HG03378 (cell line): ENCODE results near the gene CCDC88A.

Experiments used
- ATAC-seq: cut with Tn5 transposase; IDR thresholded peaks from one replicate; pipeline ENCODE4 v1.9.1; 2021; ENCODE audit warnings: mild to moderate bottlenecking, moderate library complexity; ENCODE audit not compliant: unreplicated experiment

Gene CCDC88A

GRCh38 chr2:55422876-55423665 lies 3.4 kb upstream of the CCDC88A start:
- no peak for ATAC-seq

DNA sequence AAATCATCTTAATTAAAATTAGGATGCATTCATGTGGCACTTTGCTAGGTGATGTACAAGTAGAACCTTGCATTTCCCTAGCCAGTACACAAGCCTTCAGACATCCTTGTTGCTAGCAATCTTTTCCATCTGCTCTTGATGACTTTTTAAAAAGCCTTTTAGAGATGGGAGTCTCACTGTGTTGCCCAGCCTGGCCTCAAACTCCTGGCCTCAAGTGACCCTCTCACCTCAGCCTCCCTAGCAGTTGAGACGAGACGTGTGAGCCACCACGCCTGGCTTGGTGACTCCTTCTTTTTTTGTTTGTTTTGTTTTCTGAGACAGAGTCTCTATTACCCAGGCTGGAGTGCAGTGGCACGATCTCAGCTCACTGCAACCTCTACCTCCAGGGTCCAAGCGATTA lies 1.7 kb upstream of the CCDC88A start:
- ATAC-seq: no peak

DNA sequence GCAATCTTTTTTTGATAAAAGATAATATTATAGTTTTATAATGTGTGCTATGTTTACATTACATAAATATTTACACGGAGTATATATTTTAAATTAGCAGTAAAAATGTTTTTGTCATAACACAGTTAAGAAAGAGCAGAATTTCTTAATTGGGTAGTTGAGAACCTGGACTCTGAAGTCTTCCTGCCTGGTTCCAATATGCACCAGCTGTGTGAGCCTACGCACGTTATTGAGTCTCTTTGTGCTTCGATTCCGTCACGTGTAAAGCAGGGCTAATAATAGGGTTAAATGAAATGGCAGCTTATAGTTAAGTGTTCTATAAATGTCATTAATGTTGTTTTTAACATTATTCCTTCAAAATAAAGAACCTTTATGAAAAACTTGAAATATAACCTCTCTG lies 1.2 kb upstream of the CCDC88A start:
- no peak for ATAC-seq

DNA sequence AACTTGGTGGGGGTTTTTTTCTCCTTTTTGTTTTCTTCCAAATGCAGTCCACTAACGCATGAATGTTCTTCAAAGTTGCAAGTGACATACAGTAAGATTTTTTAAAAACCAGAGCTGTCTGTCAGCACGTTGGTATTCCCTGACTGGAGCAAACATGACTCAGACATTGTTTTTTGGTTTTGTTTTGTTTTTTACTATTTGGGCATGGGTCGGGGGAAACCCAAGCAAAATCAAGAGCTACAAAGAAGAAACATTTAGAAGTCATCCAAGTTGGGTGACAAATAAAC lies 726 bp upstream of the CCDC88A start:
- ATAC-seq: no peak

- ATAC-seq: peak; percentile 3
Measured at GRCh38 chr2:55419233-55419678, 400 bp downstream of the CCDC88A start.

- no peak for ATAC-seq
Measured at GRCh38 chr2:55418512-55419232, 984 bp downstream of the CCDC88A start.

DNA sequence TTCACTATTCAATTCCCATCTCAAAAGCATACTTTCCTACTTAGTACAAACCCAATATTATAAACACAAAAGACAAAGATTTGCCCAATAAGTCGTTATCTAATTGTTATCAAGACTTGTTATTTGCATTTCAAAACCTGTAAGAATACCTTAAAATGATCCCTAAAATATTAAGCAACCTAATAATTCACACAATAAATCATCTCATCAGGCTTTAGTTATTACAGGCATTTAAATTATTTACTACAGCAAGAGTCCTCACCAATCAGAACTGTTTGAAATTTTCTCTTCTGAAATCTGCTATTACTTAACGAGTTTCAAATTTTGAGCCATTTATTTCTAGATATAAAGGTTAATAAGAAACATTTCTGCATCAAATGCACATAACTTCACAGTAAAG lies 1.6 kb downstream of the CCDC88A start:
- no peak for ATAC-seq

DNA sequence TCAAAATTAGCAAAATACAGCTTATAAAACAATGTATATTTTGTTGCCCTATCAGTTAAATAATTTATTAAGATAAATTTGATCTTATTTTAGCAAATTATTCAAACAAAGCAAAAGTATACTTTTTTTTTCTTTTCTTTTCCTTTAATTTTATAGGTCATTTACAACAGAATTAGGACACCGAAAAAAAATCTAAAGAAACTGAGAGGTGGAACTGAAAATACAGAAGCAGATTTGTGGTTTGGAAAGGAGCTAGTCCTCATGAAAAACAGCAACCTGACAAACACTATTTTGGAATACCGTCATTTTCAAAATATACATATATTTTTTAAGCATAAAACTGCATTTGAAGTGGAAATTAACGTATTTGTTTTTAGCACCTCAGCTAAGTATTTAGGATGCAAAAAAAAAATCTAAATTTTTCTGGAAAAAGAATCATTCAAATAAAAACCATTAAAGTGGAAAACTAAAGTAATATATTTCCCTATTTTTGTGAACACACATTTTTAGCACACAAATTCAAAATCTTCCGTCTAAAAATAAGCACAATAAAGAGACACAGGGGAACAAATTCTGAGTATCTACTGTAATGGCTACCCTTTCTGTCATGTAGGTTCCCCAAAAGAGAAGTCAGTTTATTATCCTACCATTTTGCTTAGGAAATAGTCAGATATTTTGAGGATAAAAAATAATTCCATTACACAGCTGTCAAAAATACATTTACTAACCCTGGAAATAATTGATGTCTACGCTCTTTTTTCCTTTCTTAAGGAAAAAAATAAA lies 2.7 kb downstream of the CCDC88A start:
- no peak for ATAC-seq

- no peak for ATAC-seq
Measured at GRCh38 chr2:55415300-55415699, 4.4 kb downstream of the CCDC88A start.

- no peak for ATAC-seq
Measured at GRCh38 chr2:55408918-55409868, 10.5 kb downstream of the CCDC88A start.

GRCh38 chr2:55408098-55408882 lies 11.4 kb downstream of the CCDC88A start:
- no peak for ATAC-seq

DNA sequence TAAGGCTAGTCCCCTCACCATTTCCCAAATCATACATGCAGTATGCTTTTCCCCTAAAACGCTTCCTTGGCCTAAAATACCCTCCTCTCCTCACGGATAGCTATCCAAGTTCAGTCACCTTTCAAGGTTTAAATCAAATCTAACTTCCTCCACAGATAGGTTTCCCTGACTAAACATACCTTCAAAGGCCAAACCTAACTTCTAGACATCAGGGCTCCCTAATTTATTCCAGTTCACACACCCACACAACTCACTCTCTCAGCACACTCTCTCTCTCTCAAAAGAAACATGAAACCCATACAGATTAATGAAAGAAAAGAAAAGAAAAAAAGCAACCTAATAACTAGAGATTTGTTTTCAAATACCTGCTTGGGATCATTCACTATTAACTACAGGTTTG lies 14.5 kb downstream of the CCDC88A start:
- no peak for ATAC-seq

- ATAC-seq: no peak
Measured at GRCh38 chr2:55403256-55403998, 16.2 kb downstream of the CCDC88A start.

DNA sequence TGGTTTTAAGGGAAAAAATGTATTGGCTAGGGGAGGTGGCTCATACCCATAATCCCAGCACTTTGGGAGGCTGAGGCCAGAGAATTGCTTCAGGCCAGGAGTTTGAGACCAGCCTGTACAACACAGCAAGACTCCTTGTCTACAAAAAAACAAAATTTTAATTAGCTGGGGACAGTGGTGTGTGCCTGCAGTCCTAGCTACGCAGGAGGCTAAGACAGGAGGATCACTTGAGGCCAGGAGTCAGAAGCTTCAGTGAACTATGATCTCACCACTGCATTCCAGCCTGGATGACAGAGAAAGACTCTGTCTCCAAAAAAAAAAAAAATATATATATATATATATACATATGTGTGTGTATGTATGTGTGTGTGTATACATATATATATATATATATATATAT lies 18.5 kb downstream of the CCDC88A start:
- no peak for ATAC-seq

DNA sequence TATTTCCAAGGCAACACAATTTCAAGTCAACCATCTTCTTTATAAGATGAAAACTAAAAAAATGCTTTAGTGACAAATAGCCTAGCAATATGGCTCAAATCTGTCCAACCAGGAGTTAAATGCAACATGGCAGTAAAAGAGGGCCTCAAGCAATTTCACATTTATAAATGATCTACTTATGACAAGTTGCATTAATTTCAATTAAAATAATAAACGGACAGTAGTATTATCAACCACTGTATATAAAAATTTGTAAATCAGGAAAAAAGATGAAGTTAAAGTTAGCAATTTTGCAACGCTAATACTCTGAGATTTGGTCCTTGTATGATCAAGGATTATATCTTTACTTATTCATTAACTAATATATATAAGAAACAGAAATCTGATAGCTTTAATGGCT lies 19.3 kb downstream of the CCDC88A start:
- ATAC-seq: no peak

DNA sequence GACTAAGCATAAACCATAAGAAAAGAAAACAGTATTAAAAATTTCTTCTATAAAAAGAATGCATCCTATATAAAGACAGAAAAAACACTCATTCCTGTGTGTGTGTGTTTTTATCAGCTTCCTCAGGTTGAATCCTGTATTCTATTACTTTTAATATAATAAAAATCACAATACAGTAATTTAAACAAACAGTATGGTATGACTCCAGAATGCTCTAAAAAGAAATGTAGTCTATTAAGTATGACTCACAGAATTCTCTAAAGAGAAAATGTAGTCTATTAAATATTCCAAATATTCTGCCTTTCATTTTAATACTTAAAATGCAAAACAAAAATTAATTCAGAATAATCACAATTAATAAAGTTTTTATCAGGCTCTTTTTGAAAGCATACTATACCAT lies 19.8 kb downstream of the CCDC88A start:
- ATAC-seq: no peak

DNA sequence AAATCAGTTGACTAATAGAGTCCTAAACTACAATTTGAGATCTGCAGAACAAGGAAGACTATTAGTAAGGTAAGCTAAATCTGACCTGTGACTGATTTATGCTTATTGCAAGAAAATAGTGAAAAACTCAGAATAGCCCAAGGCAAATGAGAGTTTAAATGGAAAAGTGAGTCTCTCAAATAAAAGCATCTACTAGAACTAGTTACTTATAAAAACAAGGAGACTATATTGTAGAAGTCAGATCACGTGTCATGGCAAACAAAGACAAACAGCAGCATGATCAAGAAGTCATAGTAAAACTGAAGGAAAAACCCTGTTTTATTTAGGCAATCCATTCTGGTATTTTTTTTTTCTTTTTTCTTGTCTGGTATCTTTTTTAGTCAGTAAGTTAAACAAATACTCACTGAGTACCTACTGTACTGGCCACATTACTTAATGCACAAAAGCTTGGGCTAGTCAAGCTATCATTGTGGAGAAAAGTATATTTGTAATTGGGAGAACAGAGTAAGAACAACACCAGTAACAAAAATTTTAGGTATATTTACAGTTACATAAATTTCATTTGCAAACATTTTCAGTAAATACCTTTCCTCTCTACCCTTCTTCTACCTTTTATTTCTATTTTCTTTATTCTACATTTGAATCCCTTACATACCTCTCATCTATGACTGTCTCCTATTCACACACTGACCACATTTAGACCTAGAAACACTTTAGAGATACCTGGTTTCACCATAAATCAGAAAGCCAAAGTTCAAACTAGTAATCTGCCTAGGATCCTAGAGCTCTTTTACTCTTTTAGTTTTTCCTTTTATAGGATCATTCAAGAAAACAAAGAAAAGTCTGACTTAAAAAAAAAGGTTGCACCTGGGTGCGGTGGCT lies 23.7 kb downstream of the CCDC88A start:
- no peak for ATAC-seq

GRCh38 chr2:55391615-55392242 lies 27.9 kb downstream of the CCDC88A start:
- ATAC-seq: no peak
